NCI-H345 treated with DMSO at 0.1 percent for 48 hours (cell line): ENCODE results near the gene F8.
A peak's percentile ranks its signal among the peaks of the same experiment; 100 is the strongest.
"Not testable (repeated sequence)": the region's sequence is repeated elsewhere in the genome, so short reads cannot be mapped to it uniquely, and the experiment has no call there.

ENCODE experiments used
- DNase-seq: peaks from one replicate; lab custom pipeline; 2025; ENCODE audit not compliant: unreplicated experiment; lab: John Stamatoyannopoulos, UW

Gene F8

DNA sequence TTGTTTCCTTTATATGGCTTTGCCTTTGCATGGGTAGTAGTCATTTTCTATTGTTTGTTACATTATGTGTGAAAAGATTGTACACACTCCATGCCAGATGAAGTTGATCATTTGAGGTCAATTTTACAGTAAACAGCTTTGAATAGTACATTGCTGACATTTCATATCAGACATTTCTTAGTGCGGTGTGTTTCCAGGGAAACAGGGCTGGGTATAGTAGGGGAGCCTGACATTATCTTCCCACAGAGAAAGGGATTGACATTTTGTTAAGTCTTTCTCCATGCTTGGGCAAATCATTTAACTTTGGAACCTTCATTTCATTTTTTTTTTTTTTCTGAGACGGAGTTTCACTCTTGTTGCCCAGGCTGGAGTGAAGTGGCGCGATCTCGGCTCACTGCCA is 9.1 kb upstream of the F8 start:
- DNase-seq = no peak

DNA sequence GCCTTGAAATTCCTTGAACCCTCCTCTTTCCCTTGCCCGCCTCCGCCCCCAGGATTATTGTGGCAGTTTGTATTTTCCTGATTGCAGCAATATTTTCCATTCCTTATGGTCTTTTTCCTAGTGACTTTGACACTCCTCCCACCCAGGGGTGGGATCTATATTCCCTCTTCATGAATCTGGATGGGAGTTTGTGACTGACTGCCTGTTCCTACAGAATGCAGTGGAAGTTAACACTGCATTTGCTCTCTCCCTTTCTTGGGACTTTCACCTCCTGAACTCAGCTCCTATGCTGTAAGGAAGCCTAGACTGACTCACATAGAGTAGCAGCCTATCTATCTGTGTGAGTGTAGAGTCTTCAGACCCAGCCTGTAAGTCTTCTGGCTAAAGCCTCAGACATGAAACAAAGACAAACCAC is 6.4 kb upstream of the F8 start:
- no peak for DNase-seq

DNA sequence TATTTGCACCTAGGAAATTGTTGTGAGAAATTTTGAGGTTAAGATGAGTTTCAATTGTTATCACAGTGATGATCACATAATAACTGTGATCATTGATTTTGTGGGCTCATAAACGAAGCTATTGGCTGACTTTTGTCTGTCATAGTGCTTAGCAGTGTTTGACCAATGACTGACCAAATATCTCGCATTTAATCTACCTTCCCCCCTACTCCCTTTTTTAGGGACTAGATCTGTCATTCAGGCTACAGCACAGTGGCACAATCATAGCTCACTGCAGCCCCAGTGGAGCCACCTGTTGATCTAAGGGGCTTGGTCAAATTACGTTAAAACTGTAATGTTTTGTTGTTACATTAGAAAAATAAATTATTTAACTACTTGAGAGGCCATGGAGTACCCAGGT is 5.6 kb upstream of the F8 start:
- no peak for DNase-seq

DNA sequence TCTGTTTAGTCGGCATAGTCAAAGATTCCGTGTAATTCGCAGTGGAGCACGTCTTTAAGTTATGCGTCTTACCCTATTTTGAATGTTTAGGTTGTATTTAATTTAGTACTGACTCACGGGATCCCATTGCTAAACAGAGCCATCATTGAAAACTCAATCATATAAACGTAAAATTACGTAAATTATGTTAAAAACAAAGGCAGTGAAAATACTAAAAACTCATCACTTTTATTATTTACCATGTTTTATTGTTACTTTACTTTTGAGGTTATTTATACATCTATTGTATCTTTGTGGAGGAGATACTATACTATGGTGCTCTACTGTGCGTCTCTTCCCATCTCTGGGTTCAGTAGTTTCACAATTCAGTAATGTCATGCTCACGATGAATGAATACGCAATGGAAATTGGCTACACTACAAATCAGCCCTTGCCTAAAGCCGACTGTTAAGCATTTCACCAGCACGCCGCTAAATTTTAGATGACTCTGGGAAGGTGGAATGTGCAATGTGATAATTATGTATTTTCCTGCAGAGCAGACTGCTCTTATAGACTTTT is 5.1 kb upstream of the F8 start:
- DNase-seq = no peak

DNA sequence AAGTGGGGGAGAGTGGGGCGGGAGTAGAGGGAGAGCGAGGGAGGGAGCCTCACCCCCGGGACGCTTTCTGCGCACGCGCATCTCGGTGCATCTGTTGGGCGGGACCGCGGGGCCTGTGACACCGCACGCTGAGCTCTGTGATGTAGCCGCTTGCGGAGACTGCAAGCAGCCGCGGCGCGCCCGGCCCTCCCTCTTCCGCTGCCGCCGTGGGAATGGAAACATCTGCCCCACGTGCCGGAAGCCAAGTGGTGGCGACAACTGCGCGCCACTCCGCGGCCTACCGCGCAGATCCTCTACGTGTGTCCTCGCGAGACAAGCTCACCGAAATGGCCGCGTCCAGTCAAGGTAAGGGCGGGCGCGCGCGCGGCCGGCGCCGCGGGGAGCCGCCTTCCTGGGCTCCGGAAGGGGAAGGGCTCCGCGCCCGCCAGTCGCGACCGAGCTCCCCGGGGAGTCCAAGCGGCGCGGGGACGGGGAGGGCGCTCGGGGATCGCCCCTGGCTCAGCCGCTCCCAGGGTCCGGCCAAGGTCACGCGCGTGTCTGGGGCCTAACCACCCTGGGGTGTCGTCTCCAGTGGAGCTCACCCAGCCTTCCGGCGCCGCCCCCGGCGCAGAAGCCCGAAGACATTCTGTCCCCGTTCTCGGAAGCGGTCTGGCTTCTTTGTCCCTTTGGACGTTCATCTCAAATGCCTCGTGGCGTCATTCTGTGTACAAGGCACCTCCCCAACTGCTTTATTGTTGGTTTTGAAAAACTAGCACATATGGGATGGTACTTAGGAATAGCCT is 4.4 kb upstream of the F8 start, which contains the start of gene FUNDC2:
FUNDC2 (plus strand) TSS at position 118 of the 782 bp plus-strand sequence; CDS start at position 213, 95 bp downstream.
- peak; percentile 79 for DNase-seq

DNA sequence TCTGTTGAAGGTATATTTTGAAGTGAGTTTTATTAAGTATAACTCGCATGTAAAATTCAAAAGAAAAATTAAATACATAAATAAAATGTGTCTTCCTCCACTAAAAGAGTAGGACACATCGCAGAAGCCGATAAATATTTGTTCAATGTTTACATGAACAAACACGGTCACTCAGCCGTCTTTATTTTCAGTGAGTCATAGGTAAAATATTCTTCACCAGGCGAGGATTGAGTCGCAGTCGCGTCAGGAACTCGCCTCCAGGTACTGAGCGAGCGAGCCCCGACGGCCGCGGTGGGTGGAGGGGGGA is 3.9 kb upstream of the F8 start:
- no peak for DNase-seq

DNA sequence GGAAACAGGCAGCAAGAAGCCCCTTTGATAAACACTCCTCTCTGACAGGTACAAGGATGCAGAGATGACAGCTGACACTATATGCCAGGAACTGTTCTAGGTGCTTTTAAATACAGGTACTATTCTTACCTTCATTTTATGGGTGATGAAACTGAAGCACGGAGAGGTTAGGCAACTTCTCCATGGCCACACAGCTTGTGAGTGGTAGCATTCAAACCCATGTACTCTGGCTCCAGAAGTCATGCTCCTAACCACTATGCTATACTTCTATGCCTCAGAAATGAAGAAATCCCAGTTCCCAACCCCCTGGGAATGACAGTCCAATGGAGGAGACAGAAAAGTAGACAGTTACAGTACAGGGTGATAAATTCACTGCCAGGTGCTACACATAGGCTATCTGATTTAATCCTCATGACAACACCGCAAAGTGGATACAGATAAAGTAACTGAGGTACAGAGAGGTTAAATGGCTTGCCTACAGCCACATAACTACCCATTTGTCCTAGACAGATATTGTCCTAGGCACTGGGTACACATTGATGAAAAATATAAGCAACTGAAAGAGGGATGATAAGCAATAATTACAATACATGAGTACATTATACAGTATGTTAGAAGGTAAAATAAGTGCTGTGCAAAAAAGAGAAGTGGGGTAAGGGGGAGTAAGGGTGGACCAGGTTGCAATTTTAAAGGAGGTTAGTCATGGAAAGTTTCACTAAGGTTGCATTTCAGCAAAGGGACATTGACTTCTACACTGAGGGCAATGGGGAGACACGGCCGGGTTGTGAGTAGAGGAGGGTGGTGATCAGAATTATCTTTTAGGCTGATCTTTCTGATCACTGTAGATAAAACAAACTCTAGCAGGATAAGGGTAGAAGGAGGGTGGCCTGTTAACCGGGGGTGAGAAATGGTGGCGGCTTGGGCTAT is 1.6 kb upstream of the F8 start:
- DNase-seq = no peak

DNA sequence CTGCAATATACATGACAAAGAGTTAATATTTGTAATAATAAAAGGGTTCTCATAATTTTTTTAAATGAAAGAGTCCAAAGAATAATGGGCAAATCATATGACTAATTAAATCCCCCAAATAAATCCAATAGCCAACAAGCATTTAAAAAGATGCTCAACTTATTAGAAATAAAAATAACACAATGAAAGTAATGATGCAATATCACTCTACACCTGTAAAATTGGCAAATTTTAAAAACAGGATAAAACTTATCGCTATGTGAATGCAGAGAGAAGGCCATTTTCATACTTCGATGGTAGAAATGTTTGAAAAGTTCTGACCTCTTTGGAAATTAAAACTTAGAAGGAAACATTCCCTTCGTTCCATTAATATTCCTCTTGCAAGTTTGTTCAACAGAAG is 1.9 kb downstream of the F8 start:
- DNase-seq = no peak

DNA sequence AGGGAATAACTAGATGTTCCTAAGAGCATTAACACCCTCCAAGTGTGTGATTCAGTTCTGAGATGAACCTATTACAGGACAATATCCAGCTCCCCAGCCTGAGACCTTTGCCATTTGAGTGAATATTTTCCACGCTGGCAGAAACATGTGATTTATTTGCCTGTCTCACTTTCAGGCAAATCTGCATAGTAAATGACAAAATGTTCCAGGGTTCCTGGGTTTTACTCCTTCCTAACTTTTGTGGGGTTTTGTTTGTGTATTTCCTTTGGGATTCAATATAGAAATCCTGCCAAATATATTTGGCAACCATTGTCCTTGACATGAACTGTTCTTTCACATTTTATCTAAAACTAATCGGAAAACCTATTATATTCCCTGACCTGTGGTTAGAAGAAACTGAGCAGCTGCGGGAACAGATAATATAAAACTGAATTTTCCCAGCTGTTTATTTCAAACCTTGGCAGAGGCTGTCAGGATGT is 12.5 kb downstream of the F8 start:
- no peak for DNase-seq

DNA sequence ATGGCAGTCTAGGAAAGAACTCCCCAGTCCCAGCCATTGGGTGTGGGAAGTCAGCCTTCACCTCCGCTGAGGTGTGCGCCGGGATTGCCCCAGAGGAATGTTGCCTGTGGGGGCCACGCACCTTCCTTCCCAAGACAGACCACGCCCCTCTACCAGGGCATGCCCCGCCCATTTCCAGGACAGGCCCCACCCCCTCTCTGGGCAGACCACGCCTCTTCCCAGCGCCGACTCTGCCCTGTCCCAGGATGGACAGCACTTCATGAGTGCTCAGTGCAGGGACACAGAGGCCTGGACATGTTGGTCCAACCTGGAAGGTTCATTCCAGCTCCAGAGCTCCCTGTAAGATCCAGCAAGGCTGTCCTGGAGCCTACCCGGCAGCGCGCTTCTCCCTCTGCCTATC is 13.9 kb downstream of the F8 start:
- DNase-seq = not testable (repeated sequence)

DNA sequence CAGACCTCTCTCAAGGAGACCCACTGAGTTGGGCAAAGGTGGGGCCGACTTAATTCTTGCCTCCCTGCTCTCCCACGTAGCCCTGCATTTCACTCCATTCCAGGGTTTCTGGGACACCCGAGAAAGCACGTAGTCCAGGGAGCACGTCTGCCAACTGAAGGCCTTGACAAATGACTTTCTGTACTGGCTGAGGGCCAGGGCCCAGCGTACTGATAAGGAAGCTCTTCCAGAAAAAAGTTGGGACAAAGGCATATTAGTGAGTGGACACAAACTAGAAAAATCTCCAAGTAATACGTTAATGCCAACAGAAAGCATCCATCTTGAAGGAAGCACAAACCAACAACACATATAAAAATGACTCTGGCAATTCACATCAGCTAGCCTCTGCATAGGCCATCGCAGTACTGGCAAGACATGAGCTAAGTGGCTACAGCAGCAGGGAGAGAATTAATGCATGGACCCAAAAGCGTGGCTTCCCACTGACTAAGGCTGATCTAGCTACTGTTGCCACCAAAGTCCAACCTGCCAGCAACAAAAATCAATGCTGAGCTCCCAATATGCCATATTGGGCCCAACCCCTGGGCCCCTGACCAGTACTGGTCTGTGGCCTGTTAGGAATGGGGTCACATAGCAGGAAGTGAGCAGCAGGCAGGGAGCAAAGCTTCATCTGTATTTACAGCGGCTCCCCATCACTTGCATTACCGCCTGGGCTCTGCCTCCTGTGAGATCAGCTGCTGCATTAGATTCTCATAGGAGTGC is 15.4 kb downstream of the F8 start:
- DNase-seq = not testable (repeated sequence)

DNA sequence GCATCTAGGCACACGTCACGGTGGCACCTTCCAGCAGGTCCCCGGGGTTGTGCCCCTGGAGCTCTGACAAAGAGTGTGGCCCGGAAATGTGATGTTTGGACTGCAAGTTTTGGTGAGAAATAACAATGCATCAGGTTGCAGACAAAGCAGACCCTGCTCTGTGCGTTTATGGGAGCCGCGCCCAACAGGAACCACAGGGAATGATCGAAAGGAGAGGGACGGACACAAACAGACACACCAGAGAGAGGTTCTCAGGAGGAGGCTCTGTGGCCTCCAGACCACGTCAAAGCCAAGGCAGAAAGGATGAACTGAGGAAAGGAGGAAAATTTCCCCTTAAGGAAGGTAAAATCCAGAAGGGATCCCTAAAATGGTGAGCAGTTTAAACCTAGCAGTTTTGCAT is 16.1 kb downstream of the F8 start:
- not testable (repeated sequence) for DNase-seq

DNA sequence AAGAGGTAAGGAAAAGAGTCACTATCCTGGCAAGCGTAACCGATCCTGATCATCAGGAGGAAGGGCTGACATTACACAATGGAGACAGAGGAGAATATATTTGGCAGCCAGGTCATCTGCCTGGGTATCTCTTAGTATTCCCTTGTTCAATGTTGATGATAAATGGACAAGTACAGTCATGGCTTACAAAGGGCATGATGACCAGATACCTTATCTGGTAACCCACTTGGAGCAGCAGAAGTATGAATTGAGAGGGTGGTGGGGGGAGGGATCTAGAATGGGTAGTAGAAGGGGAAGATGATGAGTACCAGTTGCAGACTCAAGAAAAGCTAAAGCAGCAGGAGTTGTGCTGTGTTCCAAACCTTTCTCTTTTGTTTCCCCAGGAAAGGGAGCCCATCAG is 17.3 kb downstream of the F8 start:
- no peak for DNase-seq

DNA sequence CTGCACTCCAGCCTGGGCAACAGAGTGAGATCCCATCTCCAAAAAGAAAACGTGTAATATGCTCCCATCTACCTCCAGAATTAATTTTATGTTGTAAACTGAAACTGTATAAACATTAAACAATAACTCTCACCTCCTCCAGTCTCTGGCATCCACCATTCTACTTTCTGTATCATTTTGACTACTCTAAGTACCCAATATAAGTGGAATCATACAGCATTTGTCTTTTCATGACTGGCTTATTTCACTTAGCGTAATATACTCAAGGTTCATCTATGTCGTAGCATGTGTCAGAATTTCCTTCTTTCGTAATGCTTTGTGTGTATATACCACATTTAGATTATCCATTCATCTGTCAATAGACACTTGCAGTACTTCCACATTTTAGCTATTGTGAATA is 20.6 kb downstream of the F8 start:
- no peak for DNase-seq

DNA sequence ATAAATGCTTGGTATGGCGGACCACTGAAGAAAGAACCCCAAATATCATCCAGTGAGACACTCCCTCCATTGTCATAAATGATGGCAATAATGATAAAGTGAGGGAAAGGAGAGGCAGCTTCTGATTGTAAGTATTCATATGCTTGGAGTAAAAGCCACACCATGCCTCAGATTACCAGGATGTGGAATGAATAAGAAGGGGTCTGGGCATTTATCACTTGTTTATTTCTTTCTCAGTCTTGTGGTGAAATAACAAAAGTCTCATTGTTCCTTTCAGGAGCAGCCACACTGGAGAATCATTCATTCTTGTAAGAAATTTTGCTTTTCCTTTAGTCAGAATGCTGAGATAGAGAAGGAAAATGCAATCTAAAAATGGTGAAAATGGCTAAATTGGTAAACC is 21.7 kb downstream of the F8 start:
- no peak for DNase-seq

DNA sequence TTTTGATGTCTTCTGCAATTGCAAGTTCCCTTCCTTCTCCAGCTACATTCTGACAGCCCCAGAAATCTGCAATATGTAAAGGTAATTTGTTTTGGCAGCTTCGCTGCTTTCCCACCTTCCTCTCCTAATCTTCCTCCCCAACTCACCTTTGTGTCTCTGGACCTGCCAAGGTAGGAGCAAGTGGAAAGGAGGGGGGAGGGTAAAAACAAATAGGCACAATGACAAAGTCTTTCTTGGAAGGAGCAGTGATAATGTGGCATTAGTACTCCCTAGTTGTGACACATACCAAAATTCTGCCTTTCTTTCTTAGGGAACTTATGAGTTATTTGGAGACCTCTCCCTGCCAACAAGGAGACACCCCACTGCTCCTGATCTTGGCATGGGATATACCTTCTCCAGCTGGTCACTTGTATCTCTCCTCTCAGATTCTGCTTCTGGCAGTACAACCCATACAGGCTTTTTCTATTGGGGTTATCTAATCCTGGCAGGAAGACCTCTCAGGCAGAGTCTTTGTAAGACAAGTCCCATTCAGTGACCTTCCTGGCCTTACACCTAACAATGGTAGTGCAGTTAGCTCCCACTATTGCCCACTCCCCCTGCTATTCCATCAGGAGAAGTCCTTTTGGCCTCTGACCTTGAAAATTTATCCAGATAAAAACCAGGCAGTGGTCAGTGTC is 24.2 kb downstream of the F8 start:
- DNase-seq = no peak

DNA sequence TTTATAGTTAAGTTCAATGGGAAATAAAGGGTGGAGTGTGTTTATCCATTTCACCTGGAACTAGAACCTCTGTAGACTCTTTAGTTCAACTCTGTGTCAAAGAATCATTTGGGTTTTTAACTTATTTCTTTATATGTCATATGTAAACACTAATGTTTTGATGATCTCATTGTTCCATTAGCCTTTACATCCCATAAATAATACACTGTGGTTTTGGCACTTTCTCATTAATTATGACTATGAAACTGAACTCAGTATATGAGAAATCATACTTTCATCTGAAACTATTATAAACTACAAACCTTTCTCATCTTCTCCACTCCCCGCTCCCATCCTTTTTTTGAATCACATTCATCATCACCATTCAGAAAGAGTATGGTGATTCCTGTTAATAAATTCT is 31.0 kb downstream of the F8 start:
- no peak for DNase-seq

DNA sequence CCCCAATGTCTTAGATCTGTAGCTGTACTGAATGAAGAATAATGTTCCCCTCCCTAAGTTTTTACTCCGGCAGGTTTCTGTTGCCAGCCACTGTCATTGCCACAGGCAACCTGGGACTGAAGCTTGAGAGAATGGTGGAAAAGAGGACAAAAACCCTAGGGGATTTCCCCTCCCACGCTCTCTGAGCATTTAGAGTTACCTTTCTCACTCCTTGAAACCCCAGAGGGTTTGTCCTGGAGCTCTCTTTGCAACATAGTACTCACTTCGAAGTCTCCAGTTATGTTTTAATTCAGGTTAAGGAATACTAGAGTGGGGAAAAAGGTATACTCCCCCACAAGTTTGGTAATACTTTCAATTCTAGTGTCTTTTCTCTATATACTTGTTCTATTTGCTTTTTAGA is 31.5 kb downstream of the F8 start:
- DNase-seq = no peak

DNA sequence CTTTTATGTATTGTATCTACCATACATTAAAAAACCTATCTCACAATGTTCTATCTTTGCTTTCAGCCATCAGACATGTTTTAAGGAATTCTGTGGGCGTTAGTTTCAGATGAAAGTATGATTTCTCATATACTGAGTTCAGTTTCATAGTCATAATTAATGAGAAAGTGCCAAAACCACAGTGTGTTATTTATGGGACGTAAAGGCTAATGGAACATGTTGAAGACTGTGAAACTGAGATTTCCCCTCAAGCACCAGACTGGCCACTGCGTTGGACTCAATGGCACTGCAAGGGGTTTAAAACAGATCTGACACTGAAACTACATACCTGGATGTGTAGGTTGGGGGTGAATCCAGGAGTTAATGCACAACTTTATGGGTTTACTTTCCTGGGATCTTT is 32.0 kb downstream of the F8 start:
- no peak for DNase-seq

DNA sequence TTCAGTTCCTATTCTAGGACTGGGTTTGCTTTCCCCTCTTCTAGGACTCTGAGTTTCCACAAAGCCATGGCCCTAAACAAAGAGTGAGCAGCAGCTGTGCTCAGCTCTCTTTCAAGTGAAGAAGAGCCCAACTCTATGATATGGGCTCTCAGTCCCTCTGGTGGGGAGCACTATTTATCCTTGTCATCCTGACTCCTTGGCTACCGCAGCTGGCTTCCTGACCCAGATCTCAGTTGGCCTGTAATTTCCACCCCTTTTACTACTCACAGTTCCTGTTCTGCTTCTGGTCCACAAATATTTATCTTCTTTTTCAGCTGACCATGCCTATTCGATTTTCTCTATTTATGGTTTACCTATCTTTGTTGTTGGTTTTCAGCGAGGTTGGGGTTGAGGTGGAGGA is 33.8 kb downstream of the F8 start:
- no peak for DNase-seq

DNA sequence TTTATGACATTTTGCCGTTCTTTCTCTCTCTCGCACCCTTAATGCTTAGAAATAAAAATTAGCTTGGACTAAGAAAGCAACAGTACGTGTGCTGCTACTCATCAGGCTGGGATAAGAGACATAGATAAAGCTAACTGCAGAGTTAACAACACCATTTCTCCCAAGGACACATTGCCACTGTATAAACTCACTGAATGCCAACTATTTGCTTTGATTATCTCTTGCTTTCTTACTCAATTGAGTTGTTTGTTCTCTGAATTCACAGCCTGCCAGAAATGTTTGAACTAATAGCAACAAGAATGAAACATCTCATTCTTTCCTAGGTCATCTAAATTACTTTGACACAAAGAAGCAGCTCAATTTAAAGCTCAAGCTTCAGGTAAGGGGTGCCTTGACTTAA is 34.6 kb downstream of the F8 start:
- DNase-seq = no peak
